NCI-H1694 treated with DMSO at 0.1 percent for 48 hours (cell line): ENCODE data around the gene TOLLIP.
"Not testable (repeated sequence)": the region's sequence is repeated elsewhere in the genome, so short reads cannot be mapped to it uniquely, and the experiment has no call there.

Experiments used
- DNase-seq: peaks from one replicate; lab custom pipeline; 2025; lab: John Stamatoyannopoulos, UW

The TOLLIP gene

DNA sequence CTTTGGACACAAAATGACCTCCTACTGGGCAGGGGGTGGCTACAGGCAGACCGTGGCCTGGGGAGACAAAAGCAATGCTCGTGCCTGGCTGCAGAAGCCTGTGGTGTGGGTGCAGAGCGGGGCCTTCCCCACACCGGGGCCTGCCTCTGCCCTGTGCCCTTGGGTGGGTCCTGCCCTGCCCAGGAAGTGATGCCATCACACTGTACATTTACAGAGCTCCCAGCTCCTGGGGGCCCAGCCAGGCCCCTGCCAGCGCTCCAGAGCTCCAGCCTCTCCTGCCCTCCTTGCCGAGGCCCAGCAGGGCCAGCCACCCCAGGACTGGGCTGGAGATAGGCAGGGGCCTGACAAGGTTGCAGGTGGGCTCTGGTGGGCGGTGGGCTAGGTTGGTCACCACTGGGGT, 46.4 kb downstream of the TOLLIP start:
- DNase-seq: no peak

- peak; percentile 48 for DNase-seq
Observed at GRCh38 chr11:1262172-1263006, 47.0 kb downstream of the TOLLIP start.

DNA sequence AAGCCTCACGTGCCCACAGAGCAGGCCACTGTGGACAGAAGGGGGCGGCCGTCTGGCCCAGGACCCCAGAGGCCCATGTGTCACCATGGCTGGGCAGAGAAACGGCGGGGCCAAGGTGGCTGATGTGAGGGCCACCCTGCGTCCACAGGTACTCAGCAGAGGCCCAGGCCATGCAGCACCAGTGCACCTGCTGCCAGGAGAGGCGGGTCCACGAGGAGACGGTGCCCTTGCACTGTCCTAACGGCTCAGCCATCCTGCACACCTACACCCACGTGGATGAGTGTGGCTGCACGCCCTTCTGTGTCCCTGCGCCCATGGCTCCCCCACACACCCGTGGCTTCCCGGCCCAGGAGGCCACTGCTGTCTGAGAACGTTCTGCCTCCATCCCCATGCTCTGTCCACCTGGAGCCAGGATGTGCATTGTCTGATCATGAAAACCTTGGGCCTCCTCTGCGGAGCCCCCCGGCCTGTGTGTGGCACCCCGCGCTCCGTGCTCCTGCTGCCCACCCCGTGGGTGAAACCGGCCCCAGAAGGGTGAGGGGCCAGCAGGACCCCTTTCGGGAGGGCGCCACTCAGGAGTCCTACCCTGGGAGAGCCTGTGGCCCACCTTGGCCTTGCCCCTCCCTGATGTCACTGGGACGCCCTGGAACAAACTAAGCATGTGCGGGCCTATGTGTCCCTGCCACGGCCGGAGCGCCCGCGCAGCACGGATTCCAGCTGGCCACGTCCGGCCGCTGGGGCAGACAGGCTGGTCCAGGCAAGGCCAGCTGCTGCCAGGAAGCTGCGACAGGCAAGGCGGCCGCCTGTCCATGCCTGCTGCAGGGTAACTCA, 48.0 kb downstream of the TOLLIP start:
- no peak for DNase-seq

DNA sequence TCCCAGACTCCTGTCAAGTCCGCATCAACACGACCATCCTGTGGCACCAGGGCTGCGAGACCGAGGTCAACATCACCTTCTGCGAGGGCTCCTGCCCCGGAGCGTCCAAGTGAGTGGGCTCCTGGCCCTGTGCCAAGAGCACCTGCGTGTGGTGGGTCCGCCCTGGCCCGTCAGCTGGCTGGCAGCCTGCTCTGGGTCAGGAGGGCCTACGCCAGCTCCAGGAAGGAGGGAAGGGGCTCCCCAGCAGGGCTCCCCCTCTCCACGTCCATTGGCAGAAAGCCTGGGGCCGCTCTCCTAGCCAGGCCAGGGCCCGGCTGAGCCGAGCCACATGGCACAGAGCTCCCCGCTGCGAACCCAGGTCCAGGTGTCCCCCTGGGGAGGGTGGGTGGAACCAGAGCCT, 48.8 kb downstream of the TOLLIP start:
- no peak for DNase-seq

DNA sequence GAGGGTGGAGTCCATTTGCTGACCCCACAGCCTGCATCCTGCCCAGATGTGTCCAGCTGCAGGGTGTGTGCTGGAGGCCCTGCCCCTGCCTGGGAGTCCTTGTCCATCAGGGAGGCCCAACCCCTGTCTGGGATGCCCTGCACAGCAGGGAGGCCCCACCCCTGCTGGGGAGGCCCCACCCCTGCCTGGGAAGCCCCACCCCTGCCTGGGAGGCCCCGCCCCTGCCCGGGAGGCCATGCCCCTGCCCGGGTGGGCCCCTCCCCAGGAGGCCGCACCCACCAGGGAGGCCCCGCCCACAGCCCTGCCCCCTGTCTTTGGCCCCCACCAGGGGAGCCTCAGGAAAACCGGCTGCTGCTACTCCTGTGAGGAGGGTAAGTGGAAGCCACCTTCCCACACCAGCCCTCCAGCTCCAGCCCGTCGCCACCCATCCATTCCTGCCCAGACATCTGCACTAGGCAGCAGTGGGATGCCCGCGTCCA, 49.4 kb downstream of the TOLLIP start:
- no peak for DNase-seq

- DNase-seq: no peak
Observed at GRCh38 chr11:1259561-1259960, 49.9 kb downstream of the TOLLIP start.

DNA sequence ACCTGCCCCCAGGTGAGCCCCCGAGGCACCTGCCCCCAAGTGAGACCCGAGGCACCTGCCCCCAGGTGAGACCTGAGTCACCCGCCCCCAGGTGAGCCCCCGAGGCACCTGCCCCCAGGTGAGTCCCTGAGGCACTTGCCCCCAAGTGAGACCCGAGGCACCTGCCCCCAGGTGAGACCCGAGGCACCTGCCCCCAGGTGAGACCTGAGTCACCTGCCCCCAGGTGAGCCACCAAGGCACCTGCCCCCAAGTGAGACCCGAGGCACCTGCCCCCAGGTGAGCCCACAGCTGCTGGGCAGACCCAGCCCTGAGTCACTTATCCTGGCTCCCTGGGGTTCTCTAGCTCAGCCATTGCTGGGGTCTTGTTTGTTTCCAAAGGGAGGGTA, 50.4 kb downstream of the TOLLIP start:
- no peak for DNase-seq

DNA sequence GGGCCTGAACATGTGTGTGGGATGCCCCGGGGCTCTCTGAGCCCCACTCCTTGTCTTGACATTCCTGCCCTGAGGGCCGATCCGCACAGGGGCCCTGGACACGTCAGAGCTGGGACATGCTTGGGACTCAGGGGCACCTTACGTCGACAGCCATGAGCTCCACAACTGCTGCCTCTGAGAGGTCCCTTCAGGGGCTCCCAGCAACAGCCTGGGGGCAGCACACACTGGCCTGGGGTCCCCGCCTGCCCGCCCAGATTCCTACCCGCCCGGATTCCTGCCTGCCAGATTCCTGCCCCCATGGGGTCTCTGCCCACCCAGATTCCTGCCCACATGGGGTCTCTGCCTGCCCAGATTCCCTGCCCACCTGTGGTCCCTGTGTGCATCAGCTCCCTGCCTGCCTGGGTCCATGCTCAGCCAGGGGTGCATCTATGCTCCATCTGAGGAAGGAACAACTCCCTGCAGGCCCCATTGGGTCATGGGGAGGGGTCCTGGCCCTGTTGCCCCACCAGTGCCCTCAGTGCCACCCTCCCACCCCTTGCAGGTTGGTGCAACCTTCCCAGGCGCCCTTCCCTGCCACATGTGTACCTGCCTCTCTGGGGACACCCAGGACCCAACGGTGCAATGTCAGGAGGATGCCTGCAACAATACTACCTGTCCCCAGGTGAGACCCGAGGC, 50.9 kb downstream of the TOLLIP start:
- no peak for DNase-seq

DNA sequence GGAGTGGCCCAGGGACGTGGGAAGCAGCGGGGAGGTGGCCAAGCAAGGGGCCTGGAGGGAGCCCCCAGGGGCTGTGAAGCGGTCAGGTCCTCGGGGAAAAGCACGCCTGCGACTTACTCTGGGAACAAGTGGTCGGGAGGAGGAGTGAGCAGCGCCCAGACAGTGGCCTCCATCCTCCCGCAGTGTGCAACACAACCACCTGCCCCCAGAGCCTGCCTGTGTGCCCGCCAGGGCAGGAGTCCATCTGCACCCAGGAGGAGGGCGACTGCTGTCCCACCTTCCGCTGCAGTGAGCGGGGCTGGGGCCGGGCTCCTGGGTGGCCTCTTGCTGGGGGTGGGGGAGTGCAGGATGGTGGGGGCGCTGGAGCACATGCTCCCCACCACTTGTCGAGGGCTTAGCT, 51.5 kb downstream of the TOLLIP start:
- DNase-seq: no peak

- no peak for DNase-seq
Observed at GRCh38 chr11:1257366-1257765, 52.1 kb downstream of the TOLLIP start.

DNA sequence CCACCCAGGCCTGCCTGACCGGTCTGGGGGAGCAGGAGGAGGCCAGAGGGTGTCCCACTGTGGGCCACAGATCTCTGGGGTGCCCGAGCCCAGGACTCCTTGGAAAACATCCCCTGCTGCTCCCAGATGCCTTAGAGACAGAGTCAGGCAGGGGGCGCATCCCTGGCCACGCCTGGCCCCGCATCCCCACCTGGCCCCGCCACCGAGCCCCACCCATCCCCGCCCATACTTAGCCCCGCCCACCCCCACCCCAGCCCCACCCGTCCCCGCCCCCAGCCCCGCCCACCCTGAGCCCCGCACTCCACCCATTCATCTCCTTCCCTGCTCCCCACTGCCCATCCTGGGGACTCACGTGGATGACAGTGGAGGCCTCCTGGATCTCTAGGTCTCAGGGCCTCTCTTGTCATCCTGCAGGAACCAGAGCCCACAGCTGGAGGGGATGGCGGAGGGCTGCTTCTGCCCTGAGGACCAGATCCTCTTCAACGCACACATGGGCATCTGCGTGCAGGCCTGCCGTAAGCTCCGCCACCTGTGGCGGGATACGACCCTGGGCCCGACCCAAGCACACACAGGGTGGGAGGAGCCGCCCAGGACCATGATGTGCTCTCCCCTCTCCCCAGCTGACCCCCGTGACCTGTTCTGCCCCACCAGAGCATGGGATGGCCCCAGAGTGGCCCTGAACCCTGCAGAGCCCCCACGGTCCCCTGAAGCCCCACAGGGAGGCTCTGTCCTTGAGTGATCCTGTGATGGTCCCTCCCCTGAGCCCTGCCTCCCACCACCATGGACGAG, 53.0 kb downstream of the TOLLIP start:
- DNase-seq: no peak

- DNase-seq: no peak
Observed at GRCh38 chr11:1255151-1255550, 54.3 kb downstream of the TOLLIP start.

- no peak for DNase-seq
Observed at GRCh38 chr11:1254733-1255132, 54.7 kb downstream of the TOLLIP start.

- DNase-seq: no peak
Observed at GRCh38 chr11:1254086-1254648, 55.3 kb downstream of the TOLLIP start.

- DNase-seq: no peak
Observed at GRCh38 chr11:1253103-1253485, 56.3 kb downstream of the TOLLIP start.

DNA sequence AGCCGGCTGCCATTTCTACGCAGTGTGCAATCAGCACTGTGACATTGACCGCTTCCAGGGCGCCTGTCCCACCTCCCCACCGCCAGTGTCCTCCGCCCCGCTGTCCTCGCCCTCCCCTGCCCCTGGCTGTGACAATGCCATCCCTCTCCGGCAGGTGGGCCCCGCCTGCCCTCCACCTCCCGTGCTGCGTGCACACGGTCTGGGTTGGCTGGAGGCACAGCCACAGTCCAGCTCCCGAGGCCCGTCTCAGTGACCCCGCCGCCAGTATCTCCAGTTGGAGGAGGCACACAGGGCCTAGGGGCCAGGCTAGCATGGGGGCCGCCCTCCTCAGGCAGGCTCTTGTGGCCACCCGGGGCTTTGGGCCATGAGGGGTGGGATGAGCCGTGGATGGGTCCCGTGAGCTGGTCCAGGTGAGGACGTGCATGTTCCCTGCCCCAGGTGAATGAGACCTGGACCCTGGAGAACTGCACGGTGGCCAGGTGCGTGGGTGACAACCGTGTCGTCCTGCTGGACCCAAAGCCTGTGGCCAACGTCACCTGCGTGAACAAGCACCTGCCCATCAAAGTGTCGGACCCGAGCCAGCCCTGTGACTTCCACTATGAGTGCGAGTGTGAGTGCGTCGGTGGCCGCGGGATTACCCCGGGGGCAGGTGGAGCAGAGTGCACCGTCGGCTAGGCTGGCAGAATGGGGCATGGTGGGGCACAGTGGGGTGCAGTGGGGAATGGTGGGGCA, 56.9 kb downstream of the TOLLIP start:
- no peak for DNase-seq

GRCh38 chr11:1251236-1251770, 58.1 kb downstream of the TOLLIP start:
- no peak for DNase-seq

DNA sequence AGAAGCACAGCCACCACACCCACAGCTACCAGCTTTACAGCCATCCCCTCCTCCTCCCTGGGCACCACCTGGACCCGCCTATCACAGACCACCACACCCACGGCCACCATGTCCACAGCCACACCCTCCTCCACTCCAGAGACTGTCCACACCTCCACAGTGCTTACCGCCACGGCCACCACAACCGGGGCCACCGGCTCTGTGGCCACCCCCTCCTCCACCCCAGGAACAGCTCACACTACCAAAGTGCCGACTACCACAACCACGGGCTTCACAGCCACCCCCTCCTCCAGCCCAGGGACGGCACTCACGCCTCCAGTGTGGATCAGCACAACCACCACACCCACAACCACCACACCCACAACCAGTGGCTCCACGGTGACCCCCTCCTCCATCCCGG, 59.0 kb downstream of the TOLLIP start:
- not testable (repeated sequence) for DNase-seq

DNA sequence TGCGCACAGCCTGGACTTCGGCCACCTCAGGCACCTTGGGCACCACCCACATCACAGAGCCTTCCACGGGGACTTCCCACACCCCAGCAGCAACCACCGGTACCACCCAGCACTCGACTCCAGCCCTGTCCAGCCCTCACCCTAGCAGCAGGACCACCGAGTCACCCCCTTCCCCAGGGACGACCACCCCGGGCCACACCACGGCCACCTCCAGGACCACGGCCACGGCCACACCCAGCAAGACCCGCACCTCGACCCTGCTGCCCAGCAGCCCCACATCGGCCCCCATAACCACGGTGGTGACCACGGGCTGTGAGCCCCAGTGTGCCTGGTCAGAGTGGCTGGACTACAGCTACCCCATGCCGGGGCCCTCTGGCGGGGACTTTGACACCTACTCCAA, 60.5 kb downstream of the TOLLIP start:
- DNase-seq: not testable (repeated sequence)

GRCh38 chr11:1247026-1247425, 62.4 kb downstream of the TOLLIP start:
- not testable (repeated sequence) for DNase-seq
